ENCODE measurements around the gene PCID2.

PCID2 gene

GRCh38 chr13:113187263-113187669, 21.2 kb downstream of the PCID2 start:
- no peak for DNase-seq (ENCODE audit: insufficient read length, low spot score)
- TF ChIP-seq CTCF (IDR thresholded peaks at IDR 0.05; ENCODE audit: insufficient read depth, missing control alignments), result no peak
- no peak for FAIRE-seq

DNA sequence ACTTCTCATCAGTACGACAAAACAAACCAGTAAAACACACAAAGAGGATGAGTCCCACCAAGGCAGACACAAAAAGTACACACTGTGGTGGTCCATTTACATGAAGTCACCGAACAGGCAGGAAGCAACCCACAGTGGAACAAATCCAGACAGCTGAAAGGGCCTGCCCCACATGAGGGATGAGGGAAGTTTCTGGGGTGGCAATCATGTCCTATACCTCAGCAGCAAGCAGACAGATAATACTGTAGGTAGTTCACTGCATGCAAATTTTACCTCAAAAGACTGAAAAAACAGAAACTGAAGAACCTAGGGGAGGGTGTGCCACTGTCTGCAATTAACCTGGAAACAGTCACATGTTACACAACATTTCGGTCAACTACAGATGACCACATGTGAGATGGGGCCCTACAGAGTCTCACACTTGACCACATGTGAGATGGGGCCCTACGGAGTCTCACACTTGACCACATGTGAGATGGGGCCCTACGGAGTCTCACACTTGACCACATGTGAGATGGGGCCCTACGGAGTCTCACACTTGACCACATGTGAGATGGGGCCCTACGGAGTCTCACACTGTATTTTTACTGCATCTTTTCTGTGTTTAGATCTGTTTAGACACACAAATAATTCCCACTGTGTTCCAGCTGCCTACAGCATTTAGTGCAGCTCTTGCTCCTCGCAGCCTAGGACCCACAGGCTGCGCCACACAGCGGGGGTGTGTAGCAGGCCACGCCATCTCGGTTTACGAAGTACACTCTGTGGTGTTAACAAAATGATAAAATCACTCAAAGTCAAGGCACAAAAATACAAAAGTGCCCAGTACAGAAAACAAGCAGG, 22.2 kb downstream of the PCID2 start:
- no peak for TF ChIP-seq CTCF (IDR thresholded peaks at IDR 0.05; ENCODE audit: insufficient read depth, missing control alignments)
- DNase-seq (ENCODE audit: insufficient read length, low spot score), result no peak
- no peak for FAIRE-seq

GRCh38 chr13:113184568-113185440, 23.7 kb downstream of the PCID2 start:
- DNase-seq (ENCODE audit: insufficient read length, low spot score) (no peak), FAIRE-seq (no peak)
- TF ChIP-seq CTCF (IDR thresholded peaks at IDR 0.05; ENCODE audit: insufficient read depth, missing control alignments), result no peak

GRCh38 chr13:113183450-113184129, 24.9 kb downstream of the PCID2 start:
- no peak for DNase-seq (ENCODE audit: insufficient read length, low spot score)
- TF ChIP-seq CTCF (IDR thresholded peaks at IDR 0.05; ENCODE audit: insufficient read depth, missing control alignments), result no peak

GRCh38 chr13:113182046-113182445, 26.4 kb downstream of the PCID2 start:
- DNase-seq (ENCODE audit: insufficient read length, low spot score) (no peak), FAIRE-seq (no peak)
- TF ChIP-seq CTCF (IDR thresholded peaks at IDR 0.05; ENCODE audit: insufficient read depth, missing control alignments), result no peak

More at GRCh38 chr13:113183450-113184129, 24.9 kb downstream of the PCID2 start:
- FAIRE-seq, result no peak

GRCh38 chr13:113179374-113180230, 28.9 kb downstream of the PCID2 start:
- FAIRE-seq (no peak), DNase-seq (ENCODE audit: insufficient read length, low spot score) (no peak)
- no peak for TF ChIP-seq CTCF (IDR thresholded peaks at IDR 0.05; ENCODE audit: insufficient read depth, missing control alignments)
